Measurements from ENCODE around the gene NUDT22.

DNA sequence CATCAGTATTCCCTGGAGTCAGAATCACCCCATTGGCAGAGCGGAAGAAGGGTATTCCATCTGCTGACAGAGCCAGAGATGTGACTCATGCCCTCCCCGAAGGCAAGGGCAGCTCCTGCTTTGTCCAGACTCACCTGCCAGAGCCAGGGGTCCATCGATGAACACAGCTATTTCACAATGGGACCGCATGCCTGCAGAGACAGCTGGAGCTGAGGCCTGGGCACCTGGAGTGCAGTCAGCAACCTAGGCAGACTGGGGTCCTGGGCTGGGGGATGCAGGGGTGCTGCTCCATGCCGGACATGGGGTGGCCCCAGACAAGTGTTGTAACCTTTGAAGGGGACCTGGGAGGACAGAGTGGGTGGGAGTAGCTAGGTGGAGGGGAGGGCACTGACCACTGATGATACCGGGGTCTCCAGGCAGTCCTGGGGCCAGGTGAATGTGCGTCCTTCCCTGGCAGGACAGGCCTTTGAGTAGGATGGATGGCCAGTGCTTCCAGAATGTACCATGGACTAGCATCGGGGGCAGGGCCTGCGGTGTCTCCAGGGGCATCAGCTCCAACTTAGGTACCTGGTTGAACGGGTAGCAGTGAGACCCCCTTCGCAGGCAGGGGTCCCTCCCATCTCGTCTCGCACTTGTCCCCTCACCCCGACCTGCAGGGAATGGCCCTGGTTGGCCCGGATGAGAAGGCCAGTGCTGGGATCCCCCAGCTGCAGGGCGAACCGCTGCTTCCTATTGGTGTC lies 1.8 kb upstream of the NUDT22 start:
- TF ChIP-seq POLR2A (IDR thresholded peaks at IDR 0.05) (no peak), EP300 (IDR thresholded peaks at IDR 0.05) (no peak)
- TF ChIP-seq, protein P1, sequence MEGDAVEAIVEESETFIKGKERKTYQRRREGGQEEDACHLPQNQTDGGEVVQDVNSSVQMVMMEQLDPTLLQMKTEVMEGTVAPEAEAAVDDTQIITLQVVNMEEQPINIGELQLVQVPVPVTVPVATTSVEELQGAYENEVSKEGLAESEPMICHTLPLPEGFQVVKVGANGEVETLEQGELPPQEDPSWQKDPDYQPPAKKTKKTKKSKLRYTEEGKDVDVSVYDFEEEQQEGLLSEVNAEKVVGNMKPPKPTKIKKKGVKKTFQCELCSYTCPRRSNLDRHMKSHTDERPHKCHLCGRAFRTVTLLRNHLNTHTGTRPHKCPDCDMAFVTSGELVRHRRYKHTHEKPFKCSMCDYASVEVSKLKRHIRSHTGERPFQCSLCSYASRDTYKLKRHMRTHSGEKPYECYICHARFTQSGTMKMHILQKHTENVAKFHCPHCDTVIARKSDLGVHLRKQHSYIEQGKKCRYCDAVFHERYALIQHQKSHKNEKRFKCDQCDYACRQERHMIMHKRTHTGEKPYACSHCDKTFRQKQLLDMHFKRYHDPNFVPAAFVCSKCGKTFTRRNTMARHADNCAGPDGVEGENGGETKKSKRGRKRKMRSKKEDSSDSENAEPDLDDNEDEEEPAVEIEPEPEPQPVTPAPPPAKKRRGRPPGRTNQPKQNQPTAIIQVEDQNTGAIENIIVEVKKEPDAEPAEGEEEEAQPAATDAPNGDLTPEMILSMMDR (IDR thresholded peaks at IDR 0.05): no peak

All from stomach (tissue), 4 donors.